Globus pallidus (tissue), 1 donor: Measurements from ENCODE around the gene LRRC3.

ENCODE experiments used
- DNase-seq: peaks from one replicate; pipeline ENCODE4 v3.0.0-alpha.2; 2015; ENCODE audit warnings: low spot score

The LRRC3 gene

GRCh38 chr21:44458971-44459711 lies 3.8 kb downstream of the LRRC3 start:
- DNase-seq, result no peak

GRCh38 chr21:44459712-44460440 lies 4.6 kb downstream of the LRRC3 start:
- no peak for DNase-seq

- DNase-seq, result no peak
Observed at GRCh38 chr21:44460441-44460755, 5.1 kb downstream of the LRRC3 start.

GRCh38 chr21:44461005-44461404 lies 5.7 kb downstream of the LRRC3 start:
- no peak for DNase-seq

- DNase-seq, result no peak
Observed at GRCh38 chr21:44461464-44462001, 6.2 kb downstream of the LRRC3 start.

GRCh38 chr21:44462086-44462833 lies 7.0 kb downstream of the LRRC3 start:
- no peak for DNase-seq

GRCh38 chr21:44462834-44463200 lies 7.5 kb downstream of the LRRC3 start:
- no peak for DNase-seq

GRCh38 chr21:44463724-44464123 lies 8.4 kb downstream of the LRRC3 start:
- no peak for DNase-seq

GRCh38 chr21:44464351-44464750 lies 9.0 kb downstream of the LRRC3 start:
- no peak for DNase-seq

- no peak for DNase-seq
Observed at GRCh38 chr21:44466351-44466954, 11.1 kb downstream of the LRRC3 start.

GRCh38 chr21:44466996-44467858 lies 11.9 kb downstream of the LRRC3 start:
- DNase-seq, result no peak

GRCh38 chr21:44467859-44468195 lies 12.5 kb downstream of the LRRC3 start:
- DNase-seq, result no peak

- no peak for DNase-seq
Observed at GRCh38 chr21:44471341-44471740, 16.0 kb downstream of the LRRC3 start.

- no peak for DNase-seq
Observed at GRCh38 chr21:44471996-44472395, 16.7 kb downstream of the LRRC3 start.

- DNase-seq, result no peak
Observed at GRCh38 chr21:44473915-44474555, 18.7 kb downstream of the LRRC3 start.

GRCh38 chr21:44475266-44475845 lies 20.0 kb downstream of the LRRC3 start:
- DNase-seq, result no peak

- DNase-seq, result no peak
Observed at GRCh38 chr21:44477131-44477530, 21.8 kb downstream of the LRRC3 start.

- no peak for DNase-seq
Observed at GRCh38 chr21:44477712-44478111, 22.4 kb downstream of the LRRC3 start.

- DNase-seq, result no peak
Observed at GRCh38 chr21:44478124-44478800, 23.0 kb downstream of the LRRC3 start.

- no peak for DNase-seq
Observed at GRCh38 chr21:44478801-44479167, 23.5 kb downstream of the LRRC3 start.
